NCI-H2029 treated with DMSO at 0.1 percent for 48 hours (cell line): ENCODE data around the gene LRRTM4.
"Not testable (repeated sequence)": the region's sequence is repeated elsewhere in the genome, so short reads cannot be mapped to it uniquely, and the experiment has no call there.

Experiments used
- DNase-seq: peaks from one replicate; lab custom pipeline; 2025; lab: John Stamatoyannopoulos, UW

LRRTM4 gene

GRCh38 chr2:76862901-76863300, 659.3 kb downstream of the LRRTM4 start:
- DNase-seq: no peak

- DNase-seq: no peak
Observed at GRCh38 chr2:76861708-76862107, 660.5 kb downstream of the LRRTM4 start.

- DNase-seq: no peak
Observed at GRCh38 chr2:76851000-76851399, 671.2 kb downstream of the LRRTM4 start.

GRCh38 chr2:76849086-76849485, 673.1 kb downstream of the LRRTM4 start:
- DNase-seq: no peak

GRCh38 chr2:76839826-76840225, 682.4 kb downstream of the LRRTM4 start:
- no peak for DNase-seq

- DNase-seq: no peak
Observed at GRCh38 chr2:76829374-76830234, 692.6 kb downstream of the LRRTM4 start.

- DNase-seq: no peak
Observed at GRCh38 chr2:76826691-76827090, 695.5 kb downstream of the LRRTM4 start.

GRCh38 chr2:76825140-76825970, 696.8 kb downstream of the LRRTM4 start:
- DNase-seq: no peak

GRCh38 chr2:76821731-76822130, 700.4 kb downstream of the LRRTM4 start:
- DNase-seq: no peak

GRCh38 chr2:76813084-76813483, 709.1 kb downstream of the LRRTM4 start:
- no peak for DNase-seq

- DNase-seq: no peak
Observed at GRCh38 chr2:76812156-76812555, 710.0 kb downstream of the LRRTM4 start.

- no peak for DNase-seq
Observed at GRCh38 chr2:76809136-76809535, 713.0 kb downstream of the LRRTM4 start.

GRCh38 chr2:76808732-76809131, 713.4 kb downstream of the LRRTM4 start:
- DNase-seq: no peak

- DNase-seq: no peak
Observed at GRCh38 chr2:76793647-76794334, 728.4 kb downstream of the LRRTM4 start.

GRCh38 chr2:76781313-76781712, 740.9 kb downstream of the LRRTM4 start:
- not testable (repeated sequence) for DNase-seq

- no peak for DNase-seq
Observed at GRCh38 chr2:76763276-76763675, 758.9 kb downstream of the LRRTM4 start.

GRCh38 chr2:76760367-76760704, 761.8 kb downstream of the LRRTM4 start:
- DNase-seq: no peak

- no peak for DNase-seq
Observed at GRCh38 chr2:76759634-76760366, 762.4 kb downstream of the LRRTM4 start.

- DNase-seq: no peak
Observed at GRCh38 chr2:76752506-76752905, 769.7 kb downstream of the LRRTM4 start.

- peak; percentile 10 for DNase-seq
Observed at GRCh38 chr2:76749858-76750257, 772.3 kb downstream of the LRRTM4 start.

- no peak for DNase-seq
Observed at GRCh38 chr2:76748581-76749296, 773.4 kb downstream of the LRRTM4 start.
